GM12892 (cell line): ENCODE measurements around the gene PPP5C.

Source experiments
- POLR2A ChIP-seq: IDR thresholded peaks from 2 replicates; pipeline ENCODE4 v1.6.1; 2011; ENCODE audit warnings: low read depth, low read length, control low read depth
- POLR2AphosphoS5 ChIP-seq: IDR thresholded peaks from 2 replicates; pipeline ENCODE4 v1.6.1; 2011; ENCODE audit warnings: low read depth, low read length, control low read depth
- TAF1 ChIP-seq: IDR thresholded peaks from 2 replicates; pipeline ENCODE4 v1.6.1; 2011; ENCODE audit warnings: low read depth, mild to moderate bottlenecking, control low read depth, low read length, borderline replicate concordance

- TF ChIP-seq POLR2A: no peak
- no peak for TF ChIP-seq TAF1
- no peak for TF ChIP-seq POLR2AphosphoS5
These were observed 17.5 kb downstream of the PPP5C start for GRCh38 chr19:46364359-46364758.
